MM.1S (cell line): ENCODE measurements around the gene CORO7.

Experiments used
- CTCF ChIP-seq: fragments of 300-600 bp; sonication (generic); IDR thresholded peaks from 2 replicates; pipeline ENCODE4 v1.5.1; 2016; ENCODE audit warnings: antibody characterized with exemption, low read length, mixed read lengths
- EZH2 ChIP-seq: fragments of 300-600 bp; sonication (generic); optimal IDR thresholded peaks from 2 replicates; pipeline ENCODE3; 2017; ENCODE audit warnings: low read depth, mild to moderate bottlenecking, antibody characterized with exemption, low read length, mixed read lengths
- EZH2phosphoT487 ChIP-seq: fragments of 300-600 bp; sonication (generic); IDR thresholded peaks from 2 replicates; pipeline ENCODE4 v1.6.1; 2018; ENCODE audit warnings: antibody characterized with exemption, low read length

DNA sequence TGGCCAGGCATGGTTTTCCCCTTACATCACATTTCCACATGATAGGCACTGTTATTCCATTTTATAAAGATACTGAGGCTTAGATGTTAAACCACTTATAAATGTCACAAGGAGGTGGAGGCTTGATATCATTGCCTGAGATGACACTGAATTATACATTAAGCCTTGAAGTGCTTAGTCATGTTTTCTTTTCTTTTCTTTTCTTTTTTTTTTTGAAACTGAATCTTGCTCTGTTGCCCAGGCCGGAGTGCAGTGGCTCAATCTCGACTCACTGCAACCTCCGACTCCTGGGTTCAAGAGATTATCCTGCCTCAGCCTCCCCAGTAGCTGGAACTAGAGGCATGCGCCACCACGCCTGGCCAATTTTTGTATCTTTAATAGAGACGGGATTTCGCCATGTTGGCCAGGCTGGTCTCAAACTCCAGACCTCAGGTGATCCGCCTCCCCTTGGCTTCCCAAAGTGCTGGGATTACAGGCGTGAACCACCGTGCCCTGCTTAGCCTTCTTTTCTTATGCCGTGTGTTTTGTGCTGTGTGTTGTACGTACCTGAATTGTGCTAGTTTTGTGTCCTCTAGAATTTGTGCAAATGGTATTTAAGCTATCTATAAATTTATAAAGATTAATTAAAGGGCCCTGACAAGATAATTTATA, 10.5 kb upstream of the CORO7 start:
- TF ChIP-seq EZH2phosphoT487 (no peak), CTCF (no peak), EZH2 (no peak)
